HG02981 (cell line): ENCODE data around the gene ARHGAP31.
"Not testable (repeated sequence)": the region's sequence is repeated elsewhere in the genome, so short reads cannot be mapped to it uniquely, and the experiment has no call there.

Experiments used
- ATAC-seq: cut with Tn5 transposase; IDR thresholded peaks from one replicate; pipeline ENCODE4 v1.9.1; 2021; ENCODE audit warnings: mild to moderate bottlenecking, moderate library complexity; ENCODE audit not compliant: unreplicated experiment

Gene ARHGAP31

GRCh38 chr3:119293871-119294695, at the start of gene ARHGAP31:
Gene ARHGAP31 (plus strand): TSS chr3:119294383. CDS start chr3:119294905, 522 bp downstream.
- ATAC-seq, result peak; percentile 65

- ATAC-seq, result no peak
These were observed 48.4 kb upstream of the ARHGAP31 start for GRCh38 chr3:119245778-119246177.

- no peak for ATAC-seq
These were observed 39.0 kb upstream of the ARHGAP31 start for GRCh38 chr3:119255214-119255613.

- ATAC-seq, result no peak
These were observed 37.1 kb upstream of the ARHGAP31 start for GRCh38 chr3:119257111-119257510.

GRCh38 chr3:119257654-119258410, 36.4 kb upstream of the ARHGAP31 start:
- peak; percentile 68 for ATAC-seq

- peak; percentile 66 for ATAC-seq
These were observed 35.3 kb upstream of the ARHGAP31 start for GRCh38 chr3:119258915-119259314.

GRCh38 chr3:119259821-119260220, 34.4 kb upstream of the ARHGAP31 start:
- no peak for ATAC-seq

- ATAC-seq, result no peak
These were observed 33.1 kb upstream of the ARHGAP31 start for GRCh38 chr3:119261055-119261454.

- ATAC-seq, result not testable (repeated sequence)
These were observed 24.0 kb upstream of the ARHGAP31 start for GRCh38 chr3:119270212-119270611.

GRCh38 chr3:119276680-119277079, 17.5 kb upstream of the ARHGAP31 start:
- ATAC-seq, result no peak

- ATAC-seq, result no peak
These were observed 15.1 kb upstream of the ARHGAP31 start for GRCh38 chr3:119279101-119279554.

GRCh38 chr3:119279584-119280243, 14.5 kb upstream of the ARHGAP31 start:
- ATAC-seq, result no peak

GRCh38 chr3:119288669-119289403, 5.3 kb upstream of the ARHGAP31 start:
- ATAC-seq, result no peak

GRCh38 chr3:119289404-119289770, 4.8 kb upstream of the ARHGAP31 start:
- ATAC-seq, result no peak

GRCh38 chr3:119290613-119291012, 3.6 kb upstream of the ARHGAP31 start:
- no peak for ATAC-seq

- ATAC-seq, result no peak
These were observed 3.0 kb upstream of the ARHGAP31 start for GRCh38 chr3:119291062-119291700.

- no peak for ATAC-seq
These were observed 1.5 kb upstream of the ARHGAP31 start for GRCh38 chr3:119292666-119293065.

GRCh38 chr3:119293105-119293870, 895 bp upstream of the ARHGAP31 start:
- ATAC-seq, result no peak
